ENCODE measurements around the gene ADARB2.

The ADARB2 gene

GRCh38 chr10:1648648-1649047 is 88.7 kb downstream of the ADARB2 start:
- H3K36me3 ChIP-seq (ENCODE audit: control insufficient read depth in 2 of 2, insufficient read depth in 1 of 2, low read length in 2 of 2), result no peaks in the 10 kb centered on the region
- TF ChIP-seq WT1 (tag by site-specific recombination; IDR thresholded peaks at IDR 0.05), result no peak
- no peaks in the 10 kb centered on the region for H3K4me1 ChIP-seq (ENCODE audit: control insufficient read depth, insufficient read depth, low read length)
- H3K9me3 ChIP-seq (ENCODE audit: control insufficient read depth, insufficient read depth, low read depth, low read length), result no peaks in the 10 kb centered on the region
- H3K27ac ChIP-seq (ENCODE audit: extremely low read depth, low read depth, low read length), result no peak overlapping the region
- ChIA-PET CTCF (no interaction called here), POLR2A (no interaction called here)
- H3K4me3 ChIP-seq (ENCODE audit: low read depth, low read length), result no peak overlapping the region

DNA sequence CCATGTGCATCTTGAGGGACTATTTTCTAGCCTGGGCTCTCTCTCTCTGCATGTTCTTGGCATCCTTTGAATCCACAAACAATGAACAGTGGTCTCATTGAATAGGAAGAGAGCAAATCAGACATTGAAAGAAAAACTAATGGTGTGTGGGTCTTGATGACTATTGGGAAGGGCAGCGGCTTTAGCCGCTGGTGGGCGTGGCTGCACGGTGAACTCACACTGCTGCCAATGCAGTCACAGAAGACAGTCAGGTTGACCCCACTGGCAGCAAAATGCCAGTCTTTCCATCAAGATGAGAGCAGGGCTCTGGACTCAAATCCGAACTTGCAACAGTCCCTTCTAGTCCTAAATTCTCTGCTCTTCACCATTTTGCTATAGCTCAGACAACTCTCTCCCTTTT is 91.0 kb downstream of the ADARB2 start:
- ChIA-PET CTCF (no interaction called here), POLR2A (no interaction called here)
- TF ChIP-seq SP3 (tag by site-specific recombination; IDR thresholded peaks at IDR 0.05) (no peak), ZNF837 (tag by site-specific recombination; IDR thresholded peaks at IDR 0.05) (no peak), ZNF155 (tag by site-specific recombination; IDR thresholded peaks at IDR 0.05) (no peak), ZNF169 (tag by site-specific recombination; IDR thresholded peaks at IDR 0.05) (no peak), ZNF549 (tag by site-specific recombination; IDR thresholded peaks at IDR 0.05) (no peak), MYNN (tag by site-specific recombination; IDR thresholded peaks at IDR 0.05; ENCODE audit: borderline replicate concordance) (no peak), BCL11A (tag by site-specific recombination; IDR thresholded peaks at IDR 0.05; ENCODE audit: low read depth) (no peak), ZSCAN16 (tag by site-specific recombination; IDR thresholded peaks at IDR 0.05) (no peak), YY2 (tag by site-specific recombination; IDR thresholded peaks at IDR 0.05) (no peak), ZNF121 (tag by site-specific recombination; IDR thresholded peaks at IDR 0.05) (no peak), ZNF214 (tag by site-specific recombination; IDR thresholded peaks at IDR 0.05; ENCODE audit: borderline replicate concordance) (no peak), ZNF311 (tag by site-specific recombination; IDR thresholded peaks at IDR 0.05; ENCODE audit: borderline replicate concordance) (no peak), ZNF791 (tag by site-specific recombination; IDR thresholded peaks at IDR 0.05) (no peak), SCRT1 (tag by site-specific recombination; IDR thresholded peaks at IDR 0.05; ENCODE audit: borderline replicate concordance) (no peak)
- TF ChIP-seq, protein P1, sequence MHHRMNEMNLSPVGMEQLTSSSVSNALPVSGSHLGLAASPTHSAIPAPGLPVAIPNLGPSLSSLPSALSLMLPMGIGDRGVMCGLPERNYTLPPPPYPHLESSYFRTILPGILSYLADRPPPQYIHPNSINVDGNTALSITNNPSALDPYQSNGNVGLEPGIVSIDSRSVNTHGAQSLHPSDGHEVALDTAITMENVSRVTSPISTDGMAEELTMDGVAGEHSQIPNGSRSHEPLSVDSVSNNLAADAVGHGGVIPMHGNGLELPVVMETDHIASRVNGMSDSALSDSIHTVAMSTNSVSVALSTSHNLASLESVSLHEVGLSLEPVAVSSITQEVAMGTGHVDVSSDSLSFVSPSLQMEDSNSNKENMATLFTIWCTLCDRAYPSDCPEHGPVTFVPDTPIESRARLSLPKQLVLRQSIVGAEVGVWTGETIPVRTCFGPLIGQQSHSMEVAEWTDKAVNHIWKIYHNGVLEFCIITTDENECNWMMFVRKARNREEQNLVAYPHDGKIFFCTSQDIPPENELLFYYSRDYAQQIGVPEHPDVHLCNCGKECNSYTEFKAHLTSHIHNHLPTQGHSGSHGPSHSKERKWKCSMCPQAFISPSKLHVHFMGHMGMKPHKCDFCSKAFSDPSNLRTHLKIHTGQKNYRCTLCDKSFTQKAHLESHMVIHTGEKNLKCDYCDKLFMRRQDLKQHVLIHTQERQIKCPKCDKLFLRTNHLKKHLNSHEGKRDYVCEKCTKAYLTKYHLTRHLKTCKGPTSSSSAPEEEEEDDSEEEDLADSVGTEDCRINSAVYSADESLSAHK (tag by site-specific recombination; IDR thresholded peaks at IDR 0.05), result no peak
- TF ChIP-seq, protein P2, sequence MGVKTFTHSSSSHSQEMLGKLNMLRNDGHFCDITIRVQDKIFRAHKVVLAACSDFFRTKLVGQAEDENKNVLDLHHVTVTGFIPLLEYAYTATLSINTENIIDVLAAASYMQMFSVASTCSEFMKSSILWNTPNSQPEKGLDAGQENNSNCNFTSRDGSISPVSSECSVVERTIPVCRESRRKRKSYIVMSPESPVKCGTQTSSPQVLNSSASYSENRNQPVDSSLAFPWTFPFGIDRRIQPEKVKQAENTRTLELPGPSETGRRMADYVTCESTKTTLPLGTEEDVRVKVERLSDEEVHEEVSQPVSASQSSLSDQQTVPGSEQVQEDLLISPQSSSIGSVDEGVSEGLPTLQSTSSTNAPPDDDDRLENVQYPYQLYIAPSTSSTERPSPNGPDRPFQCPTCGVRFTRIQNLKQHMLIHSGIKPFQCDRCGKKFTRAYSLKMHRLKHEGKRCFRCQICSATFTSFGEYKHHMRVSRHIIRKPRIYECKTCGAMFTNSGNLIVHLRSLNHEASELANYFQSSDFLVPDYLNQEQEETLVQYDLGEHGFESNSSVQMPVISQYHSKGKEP (tag by site-specific recombination; IDR thresholded peaks at IDR 0.05), result no peak
- TF ChIP-seq, protein P3, sequence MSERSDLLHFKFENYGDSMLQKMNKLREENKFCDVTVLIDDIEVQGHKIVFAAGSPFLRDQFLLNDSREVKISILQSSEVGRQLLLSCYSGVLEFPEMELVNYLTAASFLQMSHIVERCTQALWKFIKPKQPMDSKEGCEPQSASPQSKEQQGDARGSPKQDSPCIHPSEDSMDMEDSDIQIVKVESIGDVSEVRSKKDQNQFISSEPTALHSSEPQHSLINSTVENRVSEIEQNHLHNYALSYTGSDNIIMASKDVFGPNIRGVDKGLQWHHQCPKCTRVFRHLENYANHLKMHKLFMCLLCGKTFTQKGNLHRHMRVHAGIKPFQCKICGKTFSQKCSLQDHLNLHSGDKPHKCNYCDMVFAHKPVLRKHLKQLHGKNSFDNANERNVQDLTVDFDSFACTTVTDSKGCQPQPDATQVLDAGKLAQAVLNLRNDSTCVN (tag by site-specific recombination; optimal IDR thresholded peaks at IDR 0.05), result no peak
- TF ChIP-seq, protein P4, sequence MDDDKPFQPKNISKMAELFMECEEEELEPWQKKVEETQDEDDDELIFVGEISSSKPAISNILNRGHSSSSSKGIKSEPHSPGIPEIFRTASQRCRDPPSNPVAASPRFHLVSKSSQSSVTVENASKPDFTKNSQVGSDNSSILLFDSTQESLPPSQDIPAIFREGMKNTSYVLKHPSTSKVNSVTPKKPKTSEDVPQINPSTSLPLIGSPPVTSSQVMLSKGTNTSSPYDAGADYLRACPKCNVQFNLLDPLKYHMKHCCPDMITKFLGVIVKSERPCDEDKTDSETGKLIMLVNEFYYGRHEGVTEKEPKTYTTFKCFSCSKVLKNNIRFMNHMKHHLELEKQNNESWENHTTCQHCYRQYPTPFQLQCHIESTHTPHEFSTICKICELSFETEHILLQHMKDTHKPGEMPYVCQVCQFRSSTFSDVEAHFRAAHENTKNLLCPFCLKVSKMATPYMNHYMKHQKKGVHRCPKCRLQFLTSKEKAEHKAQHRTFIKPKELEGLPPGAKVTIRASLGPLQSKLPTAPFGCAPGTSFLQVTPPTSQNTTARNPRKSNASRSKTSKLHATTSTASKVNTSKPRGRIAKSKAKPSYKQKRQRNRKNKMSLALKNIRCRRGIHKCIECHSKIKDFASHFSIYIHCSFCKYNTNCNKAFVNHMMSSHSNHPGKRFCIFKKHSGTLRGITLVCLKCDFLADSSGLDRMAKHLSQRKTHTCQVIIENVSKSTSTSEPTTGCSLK (tag by site-specific recombination; IDR thresholded peaks at IDR 0.05), result no peak
- no peak overlapping the region for H3K4me3 ChIP-seq (ENCODE audit: low read depth, low read length)
- H3K9me3 ChIP-seq (ENCODE audit: control insufficient read depth, insufficient read depth, low read depth, low read length), result no peaks in the 10 kb centered on the region
- H3K27ac ChIP-seq (ENCODE audit: extremely low read depth, low read depth, low read length), result no peak overlapping the region
- no peaks in the 10 kb centered on the region for H3K36me3 ChIP-seq (ENCODE audit: control insufficient read depth in 2 of 2, insufficient read depth in 1 of 2, low read length in 2 of 2)
- H3K4me1 ChIP-seq (ENCODE audit: control insufficient read depth, insufficient read depth, low read length), result no peaks in the 10 kb centered on the region
